Measurements from ENCODE around the gene PIK3CD. TPM values are rescaled to one million over a fixed set of nuclear protein-coding genes. Genes with fewer than 3 reads are reported as not detected.

PIK3CD gene
- polyA plus RNA-seq, 1 of the 3 experiments (the other 2 are of a cell fraction): 6.0 TPM

DNA sequence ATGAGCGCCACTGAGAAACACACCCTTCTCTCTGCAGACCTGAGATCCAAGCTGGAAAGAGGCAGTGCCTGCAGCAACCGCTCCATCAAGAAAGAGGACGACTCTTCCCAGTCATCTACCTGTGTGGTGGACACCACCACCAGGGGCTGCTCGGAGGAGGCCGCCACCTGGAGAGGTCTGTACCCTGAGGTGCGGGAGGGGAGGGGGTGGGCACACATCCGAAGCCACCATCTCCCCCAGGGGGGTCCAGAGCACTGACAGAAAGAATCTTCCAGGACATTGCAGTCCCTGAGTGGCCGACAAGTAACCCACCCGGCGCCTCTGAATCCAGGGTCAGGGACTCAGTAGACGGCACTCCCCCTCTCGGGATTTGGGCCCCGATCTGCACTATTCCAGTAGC, 39.8 kb upstream of the PIK3CD start:
- Histone ChIP-seq H3K36me3 (replicated peaks in 1 of 2; ENCODE audit: control insufficient read depth in 1 of 2, insufficient read depth in 2 of 2, low read length in 1 of 2) (peaks cover 0 to 8% of the 10 kb centered on the region in 2 experiments), H3F3A (replicated peaks; ENCODE audit: insufficient read depth) (no peaks in the 10 kb centered on the region), H3K4me1 (ENCODE audit: control insufficient read depth in 1 of 2, insufficient read depth in 2 of 2, low read depth in 1 of 2, low read length in 1 of 2) (peaks cover 0 to 42% of the 10 kb centered on the region in 2 experiments; a peak in 1 of 4 replicates), H4K20me1 (ENCODE audit: insufficient read depth) (no peaks in the 10 kb centered on the region), H3K9me3 (no peaks in the 10 kb centered on the region), H3K79me2 (ENCODE audit: insufficient read depth) (no peaks in the 10 kb centered on the region), H3K27me3 (ENCODE audit: insufficient read depth) (no peaks in the 10 kb centered on the region), H3K27ac (ENCODE audit: low read depth in 2 of 2, low read length in 1 of 2) (peak overlapping the region in 1 of 2 experiments; percentile 83; a peak in 1 of 4 replicates), H2AFZ (ENCODE audit: low read depth) (no peak overlapping the region), H3K9me2 (no peaks in the 10 kb centered on the region), H3K9ac (no peak overlapping the region), H3K4me3 (ENCODE audit: low read depth in 2 of 2, low read length in 1 of 2) (no peak overlapping the region), H3K4me2 (no peak overlapping the region)
- DNase-seq: no peak
- no peak for TF ChIP-seq RFX5 (IDR thresholded peaks at IDR 0.05; ENCODE audit: low read length)
- TF ChIP-seq ELF1 (IDR thresholded peaks at IDR 0.05): no peak
- TF ChIP-seq RCOR1 (IDR thresholded peaks at IDR 0.05; ENCODE audit: low read length): no peak
- TF ChIP-seq, protein P1, sequence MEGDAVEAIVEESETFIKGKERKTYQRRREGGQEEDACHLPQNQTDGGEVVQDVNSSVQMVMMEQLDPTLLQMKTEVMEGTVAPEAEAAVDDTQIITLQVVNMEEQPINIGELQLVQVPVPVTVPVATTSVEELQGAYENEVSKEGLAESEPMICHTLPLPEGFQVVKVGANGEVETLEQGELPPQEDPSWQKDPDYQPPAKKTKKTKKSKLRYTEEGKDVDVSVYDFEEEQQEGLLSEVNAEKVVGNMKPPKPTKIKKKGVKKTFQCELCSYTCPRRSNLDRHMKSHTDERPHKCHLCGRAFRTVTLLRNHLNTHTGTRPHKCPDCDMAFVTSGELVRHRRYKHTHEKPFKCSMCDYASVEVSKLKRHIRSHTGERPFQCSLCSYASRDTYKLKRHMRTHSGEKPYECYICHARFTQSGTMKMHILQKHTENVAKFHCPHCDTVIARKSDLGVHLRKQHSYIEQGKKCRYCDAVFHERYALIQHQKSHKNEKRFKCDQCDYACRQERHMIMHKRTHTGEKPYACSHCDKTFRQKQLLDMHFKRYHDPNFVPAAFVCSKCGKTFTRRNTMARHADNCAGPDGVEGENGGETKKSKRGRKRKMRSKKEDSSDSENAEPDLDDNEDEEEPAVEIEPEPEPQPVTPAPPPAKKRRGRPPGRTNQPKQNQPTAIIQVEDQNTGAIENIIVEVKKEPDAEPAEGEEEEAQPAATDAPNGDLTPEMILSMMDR (IDR thresholded peaks at IDR 0.05): no peak
- no peak for TF ChIP-seq FOXM1 (IDR thresholded peaks at IDR 0.05; ENCODE audit: low read depth)
- TF ChIP-seq CHD2 (IDR thresholded peaks at IDR 0.05; ENCODE audit: low read length, partially characterized antibody): no peak
- TF ChIP-seq REST (IDR thresholded peaks at IDR 0.05; ENCODE audit: low read depth, low read length): no peak
- no peak for TF ChIP-seq GABPA (IDR thresholded peaks at IDR 0.05; ENCODE audit: low read depth)
- no peak for TF ChIP-seq GATA2 (CRISPR knock-in tag; IDR thresholded peaks at IDR 0.05)
- TF ChIP-seq SMC3 (IDR thresholded peaks at IDR 0.05; ENCODE audit: low read depth, low read length): no peak
- no peak for TF ChIP-seq JUND (IDR thresholded peaks at IDR 0.05)
- ChIA-PET CTCF (interaction anchor here (0.8 to 8.1 kb wide), 5 partner anchors 8 to 23 kb away, joined by 3 to 74 read pairs (median 8); partner anchors contain the start of gene TMEM201), POLR2A (interaction anchor here (0.7 kb wide), 1 partner anchor 18 kb away, joined by 3 read pairs; no protein-coding TSS in a partner anchor)
- WGBS (ENCODE audit: low lambda C conversion rate): 81% methylated on average over 10 of the region's 13 CpGs

All from SK-N-SH (cell line).